Vagina (tissue), 2 donors: Measurements from ENCODE around the gene SCAF1. TPM values are rescaled to one million over a fixed set of nuclear protein-coding genes. Genes with fewer than 3 reads are reported as not detected.
"Not testable (repeated sequence)": the region's sequence is repeated elsewhere in the genome, so short reads cannot be mapped to it uniquely, and the experiment has no call there.

Experiments used
- DNase-seq, 2 donors: peaks; one replicate each; pipeline ENCODE4 v3.0.0-alpha.2; 2017; ENCODE audit errors: extremely low spot score in 2 of 2
- H3K27ac ChIP-seq: fragments of 200-600 bp; sonication (generic); one replicate; pipeline ENCODE4 v1.5.1; 2019
- H3K27me3 ChIP-seq: fragments of 200-600 bp; sonication (generic); one replicate; pipeline ENCODE4 v1.5.1; 2019
- H3K36me3 ChIP-seq, 2 donors: fragments of 200-600 bp; sonication (generic); one replicate each; pipeline ENCODE4 v1.5.1; 2017 to 2019
- H3K4me1 ChIP-seq: fragments of 200-600 bp; sonication (generic); one replicate; pipeline ENCODE4 v1.5.1; 2019
- H3K4me3 ChIP-seq, 2 donors: fragments of 200-600 bp; sonication (generic); 1 replicate in 1 of 2; 2 replicates in 1 of 2; pipeline ENCODE4 v1.5.1; 2016 to 2019
- H3K9me3 ChIP-seq: fragments of 200-600 bp; sonication (generic); one replicate; pipeline ENCODE4 v1.5.1; 2019
- POLR2A ChIP-seq, 2 donors: fragments of 450-650 bp; IDR thresholded peaks; one replicate each; pipeline ENCODE4 v1.6.1; 2017; ENCODE audit warnings: antibody characterized with exemption in 2 of 2, mild to moderate bottlenecking in 2 of 2, moderate library complexity in 2 of 2
- POLR2AphosphoS5 ChIP-seq, 2 donors: sonication (generic); formaldehyde crosslinking; IDR thresholded peaks; one replicate each; pipeline ENCODE4 v1.9.0; 2017; ENCODE audit warnings: antibody characterized with exemption in 2 of 2, mild to moderate bottlenecking in 2 of 2, low read depth in 1 of 2; ENCODE audit not compliant: insufficient read depth in 1 of 2
- intact Hi-C: fragments of 100-400 bp; cut with DNase I; formaldehyde crosslinking; loops from one replicate; pipeline ENCODE4 v1.15.1; 2023
- total RNA-seq: library from RNA; depleted of rRNA; stranded (reverse); fragments of >200 nt; gene quantifications from one replicate; pipeline ENCODE4 v1.2.3, GENCODE V29; 2016
- TF ChIP-seq, protein P1 (sequence below), 3 experiments: fragments of 450-650 bp in 2 of 3; fragments of 200-600 bp in 1 of 3; sonication (generic) in 1 of 3; IDR thresholded peaks; one replicate each; pipeline ENCODE4 v1.5.1; 2017 to 2019; ENCODE audit warnings: antibody characterized with exemption in 3 of 3, mild to moderate bottlenecking in 2 of 3, moderate library complexity in 2 of 3

Gene SCAF1
- total RNA-seq, 1 donor from 2014 or later: 20.4 TPM

DNA sequence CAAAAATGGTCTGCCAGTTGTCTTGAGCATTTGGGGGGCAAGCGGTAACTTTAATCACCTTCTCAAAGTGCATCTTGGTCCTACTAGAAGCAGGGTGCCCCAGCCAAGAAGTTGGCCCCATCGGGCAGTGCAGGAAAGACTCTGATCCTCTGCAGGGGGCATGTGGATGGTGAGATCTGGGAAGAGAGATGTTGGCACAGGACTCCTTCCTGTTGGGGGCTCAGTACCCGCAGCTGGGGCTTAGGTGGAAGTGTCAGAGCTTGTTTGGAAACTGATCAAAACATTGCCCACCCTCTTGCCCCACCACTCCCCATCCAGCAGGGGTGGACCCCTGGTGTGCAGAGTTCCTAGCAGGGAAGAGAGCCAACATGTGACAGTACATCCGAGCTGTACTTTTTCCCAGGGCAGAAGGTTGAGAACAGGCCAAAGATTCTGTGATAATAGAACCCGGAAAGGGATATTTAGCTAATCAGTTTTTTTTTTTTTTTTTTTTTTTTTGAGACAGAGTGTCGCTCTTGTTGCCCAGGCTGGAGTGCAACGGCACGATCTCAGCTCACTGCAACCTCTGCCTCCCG lies 10.9 kb upstream of the SCAF1 start:
- H3K27ac ChIP-seq: no peak overlapping the region
- peaks cover 13% of the 10 kb centered on the region for H3K4me1 ChIP-seq
- no peaks in the 10 kb centered on the region for H3K9me3 ChIP-seq
- peaks cover 0 to 13% of the 10 kb centered on the region in 2 donors for H3K36me3 ChIP-seq
- no peak for DNase-seq
- TF ChIP-seq, protein P1, sequence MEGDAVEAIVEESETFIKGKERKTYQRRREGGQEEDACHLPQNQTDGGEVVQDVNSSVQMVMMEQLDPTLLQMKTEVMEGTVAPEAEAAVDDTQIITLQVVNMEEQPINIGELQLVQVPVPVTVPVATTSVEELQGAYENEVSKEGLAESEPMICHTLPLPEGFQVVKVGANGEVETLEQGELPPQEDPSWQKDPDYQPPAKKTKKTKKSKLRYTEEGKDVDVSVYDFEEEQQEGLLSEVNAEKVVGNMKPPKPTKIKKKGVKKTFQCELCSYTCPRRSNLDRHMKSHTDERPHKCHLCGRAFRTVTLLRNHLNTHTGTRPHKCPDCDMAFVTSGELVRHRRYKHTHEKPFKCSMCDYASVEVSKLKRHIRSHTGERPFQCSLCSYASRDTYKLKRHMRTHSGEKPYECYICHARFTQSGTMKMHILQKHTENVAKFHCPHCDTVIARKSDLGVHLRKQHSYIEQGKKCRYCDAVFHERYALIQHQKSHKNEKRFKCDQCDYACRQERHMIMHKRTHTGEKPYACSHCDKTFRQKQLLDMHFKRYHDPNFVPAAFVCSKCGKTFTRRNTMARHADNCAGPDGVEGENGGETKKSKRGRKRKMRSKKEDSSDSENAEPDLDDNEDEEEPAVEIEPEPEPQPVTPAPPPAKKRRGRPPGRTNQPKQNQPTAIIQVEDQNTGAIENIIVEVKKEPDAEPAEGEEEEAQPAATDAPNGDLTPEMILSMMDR (IDR thresholded peaks at IDR 0.05): no peak
- TF ChIP-seq POLR2AphosphoS5 (IDR thresholded peaks at IDR 0.05; ENCODE audit: insufficient read depth in 1 of 2, low read depth in 1 of 2): no peak
- intact Hi-C loops: no loop called here
- no peaks in the 10 kb centered on the region for H3K27me3 ChIP-seq
- no peak overlapping the region for H3K4me3 ChIP-seq

DNA sequence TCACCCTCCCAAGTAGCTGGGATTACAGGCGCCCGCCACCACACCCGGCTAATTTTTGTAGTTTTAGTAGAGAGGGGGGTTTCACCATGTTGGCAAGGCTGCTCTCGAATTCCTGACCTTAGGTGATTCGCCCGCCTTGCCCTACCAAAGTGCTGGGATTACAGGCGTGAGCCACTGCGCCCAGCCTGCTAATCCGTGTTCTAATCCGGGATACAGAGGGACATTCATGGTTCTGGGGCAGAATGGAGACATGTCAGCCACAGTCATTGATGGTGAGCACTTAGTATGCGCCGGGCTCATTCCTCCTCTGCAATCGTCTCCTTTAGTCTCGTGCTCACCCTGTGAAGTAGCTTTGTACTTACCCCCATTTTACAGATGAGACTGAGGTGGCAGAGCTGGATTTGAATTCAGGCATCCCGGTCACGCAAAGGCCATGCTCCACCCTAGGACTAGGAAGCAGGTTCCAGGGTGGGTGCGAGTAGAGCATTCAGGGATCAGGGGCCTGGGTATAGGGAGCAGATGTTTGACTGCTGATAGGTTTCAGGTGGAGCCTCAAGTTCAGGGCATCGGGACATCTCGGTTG lies 10.3 kb upstream of the SCAF1 start:
- TF ChIP-seq POLR2A (IDR thresholded peaks at IDR 0.05): no peak
- TF ChIP-seq POLR2AphosphoS5 (IDR thresholded peaks at IDR 0.05; ENCODE audit: insufficient read depth in 1 of 2, low read depth in 1 of 2): no peak
- TF ChIP-seq, protein P1 (IDR thresholded peaks at IDR 0.05): no peak
- Histone ChIP-seq H3K27me3 (no peaks in the 10 kb centered on the region), H3K27ac (no peak overlapping the region), H3K4me3 (no peak overlapping the region), H3K9me3 (no peaks in the 10 kb centered on the region), H3K4me1 (peaks cover 18% of the 10 kb centered on the region), H3K36me3 (peaks cover 0 to 15% of the 10 kb centered on the region in 2 donors)
- intact Hi-C loops: no loop called here
- DNase-seq: no peak

DNA sequence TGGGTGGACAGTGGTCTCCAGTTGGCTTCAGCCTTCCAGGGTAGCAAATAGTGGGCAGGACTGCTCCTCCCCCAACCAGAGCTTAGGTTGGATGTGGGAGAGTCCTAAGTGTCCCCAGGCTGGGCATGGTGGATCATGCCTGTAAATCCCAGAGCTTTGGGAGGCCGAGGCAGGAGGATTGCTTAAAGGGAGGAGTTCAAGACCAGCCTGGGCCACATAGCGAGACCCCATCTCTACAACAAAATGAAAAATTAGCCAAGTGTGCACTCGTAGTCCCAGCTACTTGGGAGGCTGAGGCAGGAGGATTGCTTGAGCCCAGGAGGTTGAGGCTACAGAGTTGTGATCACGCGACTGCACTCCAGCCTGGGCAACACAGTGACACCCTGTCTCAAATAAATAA lies 9.4 kb upstream of the SCAF1 start:
- no peaks in the 10 kb centered on the region for H3K9me3 ChIP-seq
- H3K4me3 ChIP-seq: no peak overlapping the region
- intact Hi-C loops: no loop called here
- peaks cover 0 to 16% of the 10 kb centered on the region in 2 donors for H3K36me3 ChIP-seq
- H3K4me1 ChIP-seq: peaks cover 24% of the 10 kb centered on the region
- H3K27me3 ChIP-seq: no peaks in the 10 kb centered on the region
- no peak for TF ChIP-seq POLR2A (IDR thresholded peaks at IDR 0.05)
- TF ChIP-seq, protein P1 (IDR thresholded peaks at IDR 0.05): no peak
- no peak for TF ChIP-seq POLR2AphosphoS5 (IDR thresholded peaks at IDR 0.05; ENCODE audit: insufficient read depth in 1 of 2, low read depth in 1 of 2)
- no peak for DNase-seq
- no peak overlapping the region for H3K27ac ChIP-seq

DNA sequence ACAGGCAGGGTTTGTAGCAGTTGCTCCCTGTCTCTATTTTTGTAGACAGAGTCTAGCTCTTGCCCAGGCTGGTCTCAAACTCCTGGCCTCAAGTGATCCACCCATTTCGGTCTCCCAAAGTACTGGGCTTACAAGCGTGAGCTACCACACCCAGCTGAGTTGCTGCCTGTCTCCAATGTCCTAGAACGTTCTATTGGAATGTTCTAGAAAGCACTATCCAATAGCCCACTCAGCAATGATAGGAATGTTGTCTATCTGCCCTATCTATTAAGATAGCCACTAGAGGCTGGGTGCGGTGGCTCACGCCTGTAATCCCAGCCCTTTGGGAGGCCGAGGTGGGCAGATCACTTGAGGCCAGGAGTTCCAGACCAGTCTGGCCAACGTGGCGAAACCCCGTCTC lies 8.7 kb upstream of the SCAF1 start:
- H3K27ac ChIP-seq, H3K4me3 ChIP-seq, H3K27me3 ChIP-seq, DNase-seq, H3K9me3 ChIP-seq, intact Hi-C loops: not testable (repeated sequence)
- peaks cover 30% of the 10 kb centered on the region for H3K4me1 ChIP-seq
- peaks cover 0 to 16% of the 10 kb centered on the region in 2 donors for H3K36me3 ChIP-seq

DNA sequence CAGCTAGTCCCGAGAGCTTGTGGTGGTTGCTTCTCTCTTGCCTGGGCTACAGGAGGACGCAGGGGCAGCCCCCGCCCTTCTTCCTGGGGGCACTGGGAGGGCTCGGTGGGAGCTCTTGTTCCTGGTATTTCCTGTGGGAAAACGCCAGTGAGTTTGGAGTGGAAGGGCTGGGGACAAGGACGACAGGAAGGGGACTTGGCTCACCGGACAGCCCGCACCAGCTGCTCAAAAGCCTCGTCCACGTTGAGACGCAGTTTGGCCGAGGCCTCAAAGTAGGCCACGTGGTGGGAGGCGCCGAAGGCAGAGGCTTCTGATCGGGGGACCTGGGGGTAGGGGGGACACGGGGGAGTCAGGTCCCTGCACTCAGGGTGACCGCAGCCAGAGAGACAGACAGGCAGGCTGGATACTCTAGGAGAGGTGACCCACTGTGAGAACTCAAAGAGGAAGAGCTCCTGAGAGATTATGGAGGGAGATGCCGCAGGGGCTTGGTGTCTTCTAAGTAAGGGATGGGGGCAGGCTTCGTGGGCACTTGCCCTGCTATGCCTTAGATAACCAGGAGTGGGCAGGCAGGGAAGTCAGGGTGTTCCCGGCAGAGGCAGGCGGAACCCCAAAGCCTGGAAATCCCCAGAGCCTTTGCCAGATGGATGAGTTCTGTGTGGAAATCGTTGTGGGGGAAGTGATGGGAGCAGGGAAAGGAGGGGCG lies 6.3 kb upstream of the SCAF1 start:
- intact Hi-C loops: no loop called here
- Histone ChIP-seq H3K36me3 (peaks cover 0 to 16% of the 10 kb centered on the region in 2 donors), H3K27me3 (no peaks in the 10 kb centered on the region), H3K9me3 (no peaks in the 10 kb centered on the region), H3K4me3 (no peak overlapping the region), H3K4me1 (peaks cover 42% of the 10 kb centered on the region), H3K27ac (no peak overlapping the region)
- no peak for DNase-seq
- TF ChIP-seq, protein P1 (IDR thresholded peaks at IDR 0.05): no peak
- TF ChIP-seq POLR2AphosphoS5 (IDR thresholded peaks at IDR 0.05; ENCODE audit: insufficient read depth in 1 of 2, low read depth in 1 of 2) (no peak), POLR2A (IDR thresholded peaks at IDR 0.05) (no peak)
